ENCODE results near the gene RABL3.
"Not testable (repeated sequence)": the region's sequence is repeated elsewhere in the genome, so short reads cannot be mapped to it uniquely, and the experiment has no call there.

RABL3 gene

DNA sequence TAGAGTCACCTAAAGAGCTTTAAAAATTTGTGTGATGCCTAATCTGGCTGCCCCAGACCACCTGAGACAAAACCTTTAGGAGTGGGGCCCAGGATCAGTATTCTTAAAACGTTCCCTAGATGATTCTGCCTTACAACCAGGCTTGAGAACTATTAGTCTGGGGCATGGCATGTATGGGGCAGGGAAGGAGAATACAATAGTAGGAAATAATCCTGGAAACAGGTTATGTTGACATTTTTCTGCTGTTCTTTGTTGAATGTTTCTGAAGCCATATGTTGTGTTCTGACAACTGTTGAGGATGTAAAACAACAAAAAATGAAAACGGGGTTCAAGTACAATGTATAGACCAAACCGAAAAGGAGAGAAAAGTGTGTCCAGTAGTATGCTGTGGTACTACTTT, 3.1 kb upstream of the RABL3 start:
- no peak overlapping the region for H3K4me3 ChIP-seq (ENCODE audit: low read depth, low read length)

DNA sequence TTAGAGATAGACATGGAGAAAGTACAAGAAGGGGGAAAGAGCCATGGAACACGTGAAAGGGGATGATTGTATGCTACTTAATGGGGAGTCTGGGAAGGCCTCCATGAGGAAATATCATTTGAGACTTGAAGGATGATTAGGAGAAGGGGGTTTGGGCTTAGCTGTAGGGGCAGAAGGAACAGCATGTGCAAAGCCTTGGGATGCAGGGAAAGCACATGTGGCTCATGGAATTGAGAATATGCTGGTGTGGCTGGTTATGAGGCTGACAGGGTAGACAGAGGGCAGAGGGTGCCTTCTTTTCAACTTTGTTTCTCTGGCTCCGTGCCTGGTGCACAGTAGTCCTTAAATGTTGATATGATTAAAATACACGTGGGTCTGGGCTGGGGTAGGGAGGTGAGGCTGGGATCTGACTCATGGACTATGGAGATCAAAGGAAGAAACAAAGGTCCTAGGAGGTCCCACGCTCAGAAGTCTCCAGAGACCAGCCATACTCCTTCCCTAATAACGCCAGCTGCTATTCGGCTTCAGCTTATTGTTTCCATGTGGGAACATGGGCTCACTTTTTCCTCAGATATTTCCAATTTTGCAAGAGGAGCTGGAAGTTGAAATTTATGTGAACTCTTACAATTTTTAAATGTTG, 1.4 kb upstream of the RABL3 start:
- peak overlapping the region; percentile 84 for H3K4me3 ChIP-seq (ENCODE audit: low read depth, low read length)

DNA sequence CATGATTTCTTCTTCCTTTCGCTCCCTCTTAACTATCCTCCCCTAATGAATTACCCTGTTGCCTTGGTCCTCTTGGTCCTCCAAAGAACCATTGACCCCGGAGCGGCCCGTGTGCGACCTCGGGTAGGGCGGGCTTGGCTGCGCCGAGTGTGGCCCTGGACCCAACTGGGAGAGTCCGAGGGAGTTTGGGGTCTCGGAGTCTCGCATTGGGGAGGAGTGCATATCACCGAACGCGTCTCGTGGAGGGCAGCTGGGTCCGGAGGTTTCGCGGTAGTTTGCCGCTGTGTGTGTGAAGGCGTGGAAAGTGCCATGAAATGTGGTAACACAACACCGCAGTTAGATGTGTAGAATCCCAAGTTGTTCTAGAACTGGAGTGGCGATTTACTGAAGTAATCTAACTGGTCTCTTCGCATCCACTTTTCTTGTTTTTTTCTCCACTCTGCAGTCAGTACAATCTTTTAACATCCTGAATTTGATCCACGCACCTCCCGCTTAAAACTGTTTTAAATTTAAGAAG, 591 bp upstream of the RABL3 start:
- peak overlapping the region; percentile 84 for H3K4me3 ChIP-seq (ENCODE audit: low read depth, low read length)

DNA sequence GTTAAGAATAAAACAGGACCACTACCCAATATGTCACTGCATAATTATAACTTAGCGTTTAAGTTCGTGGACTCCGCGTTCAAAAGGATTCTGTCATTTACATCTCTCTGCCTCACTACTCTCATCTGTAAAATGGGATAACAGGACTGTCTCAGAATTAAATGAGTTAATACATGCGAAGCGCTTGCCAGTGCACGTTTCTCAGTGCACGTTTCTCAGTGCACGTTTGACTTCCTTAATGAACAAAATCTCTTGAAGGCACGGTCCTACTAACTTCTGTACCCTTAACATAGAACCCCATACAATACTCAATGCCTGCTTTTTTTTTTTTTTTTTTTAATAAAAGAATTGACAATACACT, 499 bp downstream of the RABL3 start:
- peak overlapping the region; percentile 84 for H3K4me3 ChIP-seq (ENCODE audit: low read depth, low read length)

DNA sequence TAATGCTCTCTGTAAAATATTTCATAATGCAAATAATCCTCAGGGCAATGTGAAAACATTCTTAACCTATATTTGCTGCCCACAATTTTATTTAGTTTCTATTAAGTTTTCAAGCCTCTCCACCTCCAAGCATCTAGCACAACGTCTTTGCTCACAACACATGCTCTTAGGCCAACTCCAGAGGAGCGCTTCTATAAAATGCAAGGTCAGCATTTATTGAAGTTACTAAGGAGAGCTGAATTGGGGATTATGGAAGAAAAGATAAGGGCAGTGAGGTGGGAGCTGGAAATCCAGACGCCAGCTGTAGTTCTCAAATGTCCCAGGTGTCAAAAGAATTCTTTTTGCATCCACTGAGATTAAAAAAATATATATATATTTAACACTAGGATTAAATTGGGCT, 996 bp downstream of the RABL3 start:
- peak overlapping the region; percentile 84 for H3K4me3 ChIP-seq (ENCODE audit: low read depth, low read length)

DNA sequence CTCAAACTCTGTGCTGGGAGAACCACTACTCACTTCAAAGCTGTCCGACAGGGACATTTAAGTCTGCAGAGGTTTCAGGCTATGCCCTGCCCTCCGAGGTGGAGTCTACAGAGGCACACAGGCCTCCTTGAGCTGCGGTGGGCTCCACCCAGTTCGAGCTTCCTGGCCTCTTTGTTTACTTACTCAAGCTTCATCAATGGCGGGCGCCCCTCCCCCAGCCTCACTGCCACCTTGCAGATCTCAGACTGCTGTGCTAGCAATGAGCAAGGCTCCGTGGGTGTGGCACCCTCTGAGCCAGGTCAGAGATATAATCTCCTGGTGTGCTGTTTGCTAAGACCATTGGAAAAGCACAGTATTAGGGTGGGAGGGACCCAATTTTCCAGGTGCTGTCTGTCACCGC, 4.3 kb downstream of the RABL3 start:
- not testable (repeated sequence) for H3K4me3 ChIP-seq (ENCODE audit: low read depth, low read length)

DNA sequence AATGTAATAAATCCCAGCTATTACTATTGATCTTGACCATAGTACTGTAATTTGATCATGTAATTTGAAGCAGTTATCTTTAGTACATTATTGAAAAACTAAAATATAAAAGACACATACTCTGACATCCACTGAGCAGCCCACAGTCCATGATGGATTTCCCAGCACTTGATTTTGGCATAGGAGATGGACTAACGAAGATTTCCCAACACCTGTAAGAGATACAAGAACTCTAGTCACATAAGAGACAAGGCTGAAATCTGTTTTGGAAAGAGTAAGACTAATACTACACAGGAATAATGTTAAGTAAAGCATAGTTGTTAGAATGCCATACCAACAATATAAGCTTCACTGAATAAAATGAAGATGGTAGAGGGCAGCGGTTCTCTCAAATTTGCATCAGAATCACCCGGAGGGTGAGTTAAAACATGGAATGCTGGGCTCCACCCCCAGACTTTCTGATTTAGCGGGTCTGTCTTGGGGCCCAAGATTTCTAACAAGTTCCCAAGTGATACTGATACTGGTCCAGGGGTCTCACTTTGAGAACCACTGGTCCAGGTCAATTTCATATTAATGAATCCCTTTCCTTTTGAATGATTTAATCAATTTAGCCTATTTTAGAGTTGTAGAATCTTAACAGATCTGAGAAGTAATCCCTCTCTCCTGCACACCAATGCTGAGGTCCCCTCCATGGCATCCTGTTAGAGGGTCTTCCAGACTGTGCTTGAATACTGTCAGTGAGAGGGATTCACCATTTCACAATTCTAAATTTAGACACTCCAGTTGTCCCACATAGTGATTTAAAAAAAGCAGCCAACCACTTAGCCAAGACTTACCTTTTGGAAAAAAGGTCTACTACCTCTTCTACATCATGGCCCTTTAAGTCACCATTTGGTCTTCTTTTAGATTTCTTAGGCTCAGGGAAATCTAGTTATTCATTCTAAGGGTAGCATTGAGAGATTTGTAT, 11.5 kb downstream of the RABL3 start:
- H3K4me3 ChIP-seq (ENCODE audit: low read depth, low read length), result no peak overlapping the region

DNA sequence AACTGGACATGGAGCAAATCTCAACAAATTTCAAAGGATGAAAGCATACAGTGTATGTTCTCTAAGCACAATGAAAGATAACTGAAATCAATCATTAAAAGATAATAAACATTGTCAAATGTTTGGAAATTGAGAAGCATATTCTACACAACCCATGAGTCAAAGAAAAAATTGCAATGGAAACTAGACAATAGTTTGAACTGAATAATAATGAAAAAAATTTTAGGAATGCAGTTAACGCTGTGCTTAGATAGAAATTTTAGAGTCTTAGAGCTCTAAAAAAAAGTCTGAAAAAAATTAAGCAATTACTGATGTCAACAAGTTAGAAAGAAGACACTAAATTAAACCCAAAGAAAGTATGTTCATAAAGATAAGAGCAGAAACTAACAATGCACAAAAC, 15.5 kb downstream of the RABL3 start:
- H3K4me3 ChIP-seq (ENCODE audit: low read depth, low read length), result no peak overlapping the region

DNA sequence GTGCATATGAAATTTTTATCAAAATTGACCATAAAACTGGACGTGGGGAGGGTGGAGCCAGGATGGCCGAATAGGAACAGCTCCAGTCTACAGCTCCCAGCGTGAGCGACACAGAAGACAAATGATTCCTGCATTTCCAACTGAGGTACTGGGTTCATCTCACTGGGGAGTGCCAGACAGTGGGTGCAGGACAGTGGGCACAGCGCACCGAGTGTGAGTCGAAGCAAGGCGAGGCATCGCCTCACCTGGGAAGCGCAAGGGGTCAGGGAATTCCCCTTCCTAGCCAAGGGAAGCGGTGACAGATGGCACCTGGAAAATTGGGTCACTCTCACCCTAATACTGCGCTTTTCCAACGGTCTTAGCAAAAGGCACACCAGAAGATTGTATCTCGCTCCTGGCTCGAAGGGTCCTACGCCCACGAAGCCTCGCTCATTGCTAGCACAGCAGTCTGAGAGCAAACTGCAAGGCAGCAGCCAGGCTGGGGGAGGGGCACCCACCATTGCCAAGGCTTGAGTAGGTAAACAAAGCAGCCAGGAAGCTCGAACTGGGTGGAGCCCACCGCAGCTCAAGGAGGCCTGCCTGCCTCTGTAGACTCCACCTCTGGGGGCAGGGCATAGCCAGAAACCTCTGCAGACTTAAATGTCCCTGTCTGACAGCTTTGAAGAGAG, 23.0 kb downstream of the RABL3 start:
- H3K4me3 ChIP-seq (ENCODE audit: low read depth, low read length), result peak overlapping the region; percentile 34

DNA sequence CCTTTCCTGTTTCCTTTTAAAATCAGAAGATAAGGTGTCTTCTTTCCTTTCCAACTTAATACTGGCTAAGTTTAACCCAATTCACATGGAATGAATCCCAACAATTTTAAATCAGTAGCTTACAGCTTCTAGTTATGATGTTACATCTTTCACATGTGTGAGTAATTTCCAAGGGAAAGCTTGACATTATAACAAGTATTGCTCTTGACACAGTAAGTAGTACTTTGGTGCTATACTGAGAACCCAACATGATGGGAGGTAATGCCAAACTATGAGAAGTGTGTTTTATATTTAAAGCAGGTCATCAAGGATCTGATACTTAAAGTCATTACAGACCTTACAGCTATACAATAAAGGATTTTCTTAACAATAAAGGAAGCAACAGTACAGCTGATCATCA, 29.1 kb downstream of the RABL3 start:
- no peak overlapping the region for H3K4me3 ChIP-seq (ENCODE audit: low read depth, low read length)

DNA sequence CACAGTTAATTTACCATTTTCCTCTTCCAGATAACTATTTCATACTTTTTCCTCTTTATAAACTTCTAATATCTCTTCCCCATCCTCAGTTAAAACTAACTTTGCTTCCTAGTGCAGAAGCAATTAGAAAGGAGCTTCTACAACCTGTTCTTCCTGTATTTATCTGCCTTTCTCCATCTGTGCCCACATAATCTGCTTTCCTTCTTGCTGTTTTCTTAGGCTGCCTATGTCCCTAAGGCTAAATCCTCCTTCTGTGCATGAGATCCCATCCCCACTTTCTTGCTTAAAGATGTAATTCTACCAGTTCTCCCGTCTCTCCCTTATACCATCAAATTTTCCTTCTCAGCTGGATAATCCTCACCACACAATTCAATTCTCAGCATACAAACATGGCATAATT, 31.9 kb downstream of the RABL3 start:
- H3K4me3 ChIP-seq (ENCODE audit: low read depth, low read length), result no peak overlapping the region

DNA sequence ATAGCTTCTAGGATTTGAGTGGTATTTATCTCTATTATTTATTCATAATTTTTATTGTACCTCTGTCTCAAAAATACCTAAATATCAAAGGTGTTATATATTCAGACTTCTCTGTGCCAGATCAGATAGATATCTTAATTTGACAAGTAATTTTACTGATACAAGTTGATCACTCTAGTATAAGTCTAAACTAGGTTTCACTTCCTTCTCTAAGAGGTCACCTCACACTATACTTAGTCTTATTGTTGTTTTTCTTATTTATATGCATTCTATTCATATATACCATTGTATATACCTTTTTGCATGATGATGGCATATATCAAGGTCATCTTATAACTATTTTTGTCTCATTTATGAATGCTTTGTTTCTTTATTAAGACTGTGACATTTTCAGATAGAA, 33.9 kb downstream of the RABL3 start:
- H3K4me3 ChIP-seq (ENCODE audit: low read depth, low read length), result no peak overlapping the region

DNA sequence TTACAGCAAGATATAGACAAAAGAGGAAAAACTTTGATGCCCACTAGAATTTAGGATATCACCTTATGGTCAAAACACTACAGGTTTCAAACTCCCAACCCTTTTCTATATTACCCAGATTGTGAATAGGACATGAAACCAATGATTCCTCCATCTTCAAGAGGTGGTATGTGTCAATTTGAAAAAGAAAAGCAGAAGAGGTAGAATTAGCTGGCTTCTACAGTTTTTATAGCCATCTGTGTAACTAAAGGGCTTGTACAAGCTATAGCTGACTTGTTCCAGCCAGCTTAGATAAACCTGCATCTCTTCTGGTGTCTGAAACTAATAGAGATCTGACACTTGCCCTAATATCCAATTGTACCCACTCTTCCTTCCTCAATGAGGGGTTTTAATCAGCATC, 35.4 kb downstream of the RABL3 start:
- H3K4me3 ChIP-seq (ENCODE audit: low read depth, low read length), result no peak overlapping the region

DNA sequence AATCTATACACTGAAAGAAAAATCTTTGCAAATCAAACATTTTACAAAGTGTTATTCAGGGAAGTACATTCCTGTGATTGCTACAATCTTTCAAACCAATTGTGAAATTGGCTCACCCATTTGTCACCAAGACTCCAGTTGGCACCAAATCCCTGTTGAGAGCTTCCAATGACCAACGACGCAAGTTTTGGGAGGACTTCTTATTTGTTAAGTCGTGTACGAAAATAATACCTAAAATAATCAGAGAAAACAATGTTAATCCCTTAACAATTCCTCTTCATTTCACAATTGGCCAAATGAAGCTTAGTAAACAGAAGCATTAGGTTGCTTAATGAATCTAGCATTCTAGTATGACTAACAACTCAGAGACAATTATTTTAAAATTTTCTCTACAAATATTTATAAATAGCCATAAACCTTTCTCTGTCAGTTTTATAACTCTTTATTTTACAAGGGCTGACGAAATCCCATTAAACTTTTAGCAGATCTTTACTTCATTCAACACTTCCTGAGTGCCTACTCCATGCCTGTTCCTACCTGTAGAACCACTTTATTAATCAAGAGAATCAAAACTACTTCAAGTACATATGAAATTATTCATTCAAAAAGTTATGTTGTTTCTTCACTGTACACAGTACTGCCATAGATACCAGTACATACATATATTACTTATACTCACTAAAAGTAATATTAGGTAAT, 36.3 kb downstream of the RABL3 start:
- H3K4me3 ChIP-seq (ENCODE audit: low read depth, low read length), result no peak overlapping the region

DNA sequence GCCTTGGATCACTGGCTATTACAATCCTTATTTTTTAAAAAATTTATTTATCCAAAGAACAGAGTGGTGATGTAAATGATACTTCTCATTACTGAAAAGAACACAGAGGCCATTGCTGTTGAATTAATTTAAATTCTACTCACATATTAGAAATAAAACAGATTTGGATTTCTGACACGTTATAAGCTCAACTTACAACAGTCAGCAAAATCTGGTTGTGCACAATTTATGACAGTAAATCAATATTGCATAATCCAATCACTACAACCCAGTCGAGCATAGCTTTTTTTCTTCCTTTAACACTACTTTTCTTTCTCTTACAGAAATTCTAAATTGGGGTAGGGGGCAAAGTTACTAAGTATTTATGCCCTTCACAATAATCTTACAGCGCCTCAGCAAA, 43.0 kb downstream of the RABL3 start:
- no peak overlapping the region for H3K4me3 ChIP-seq (ENCODE audit: low read depth, low read length)

DNA sequence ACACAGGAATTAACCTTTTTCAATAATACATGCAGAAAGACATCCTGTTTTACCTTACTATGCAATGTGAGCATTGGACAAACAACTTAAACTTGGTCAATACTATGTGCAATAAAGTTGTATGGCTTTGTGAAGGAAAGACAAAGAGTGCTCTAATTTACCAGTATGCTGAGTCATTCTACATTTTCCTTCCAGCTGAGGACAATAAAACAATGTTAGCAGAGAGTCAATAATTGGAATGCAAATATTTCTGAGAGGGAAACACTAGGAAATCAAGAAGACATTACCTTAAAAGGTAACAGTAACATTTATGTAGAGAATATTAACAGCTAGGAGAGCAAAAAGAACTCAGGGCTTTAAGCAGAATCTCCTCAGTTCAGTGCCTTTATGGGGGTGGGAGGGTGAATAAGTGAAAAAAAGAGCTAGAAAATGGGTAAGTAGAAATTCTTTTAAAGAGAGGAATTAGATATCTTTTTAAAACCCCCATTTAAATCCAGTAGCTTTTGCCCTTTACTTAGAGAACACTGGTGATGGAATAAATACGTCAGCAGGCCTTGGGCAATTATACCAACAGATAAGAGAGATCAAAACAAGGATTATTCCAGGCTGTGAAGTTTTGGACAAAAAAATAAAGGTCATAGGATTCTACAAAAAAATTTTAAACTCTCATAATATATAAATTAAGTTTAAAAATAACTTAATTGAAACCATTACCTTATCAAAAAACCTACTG, 48.7 kb downstream of the RABL3 start:
- no peak overlapping the region for H3K4me3 ChIP-seq (ENCODE audit: low read depth, low read length)

DNA sequence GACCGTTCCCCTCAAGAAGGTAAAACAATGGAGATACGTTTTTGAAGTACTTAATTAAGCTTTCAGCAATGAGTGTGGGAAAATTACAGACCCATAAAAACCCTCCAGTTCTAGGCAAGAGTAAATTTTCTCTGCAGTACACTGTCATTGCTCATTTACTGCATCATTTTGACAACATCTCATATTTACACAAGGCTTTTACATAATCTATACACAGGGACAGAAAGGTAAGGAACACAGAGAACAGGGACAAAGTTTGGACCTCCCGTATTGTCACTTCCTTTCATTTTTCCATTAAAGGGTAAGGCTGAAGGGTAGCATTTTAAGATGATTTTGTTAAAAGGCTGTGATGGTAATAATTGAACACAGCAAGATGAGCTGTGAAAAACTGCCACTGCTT, 52.9 kb downstream of the RABL3 start:
- no peak overlapping the region for H3K4me3 ChIP-seq (ENCODE audit: low read depth, low read length)

DNA sequence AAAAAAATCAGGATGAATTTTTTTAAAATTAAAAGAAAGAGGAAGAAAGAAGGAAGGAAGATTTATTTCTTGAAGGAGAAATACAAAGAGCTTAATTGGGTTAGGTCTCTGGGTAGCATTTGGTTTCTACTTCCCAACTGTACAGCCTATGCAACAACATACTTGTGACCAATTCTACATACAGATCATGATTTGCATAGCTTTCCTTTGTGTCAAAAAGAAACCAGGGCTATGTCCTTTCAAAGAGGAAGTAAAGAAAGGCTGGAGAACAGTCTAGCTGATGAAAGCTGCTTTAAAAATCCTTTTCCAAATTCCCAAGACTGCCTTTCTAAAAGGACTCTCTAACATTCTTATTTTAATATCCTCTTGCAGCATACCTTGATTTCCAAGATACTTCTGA, 54.2 kb downstream of the RABL3 start:
- H3K4me3 ChIP-seq (ENCODE audit: low read depth, low read length), result no peak overlapping the region

DNA sequence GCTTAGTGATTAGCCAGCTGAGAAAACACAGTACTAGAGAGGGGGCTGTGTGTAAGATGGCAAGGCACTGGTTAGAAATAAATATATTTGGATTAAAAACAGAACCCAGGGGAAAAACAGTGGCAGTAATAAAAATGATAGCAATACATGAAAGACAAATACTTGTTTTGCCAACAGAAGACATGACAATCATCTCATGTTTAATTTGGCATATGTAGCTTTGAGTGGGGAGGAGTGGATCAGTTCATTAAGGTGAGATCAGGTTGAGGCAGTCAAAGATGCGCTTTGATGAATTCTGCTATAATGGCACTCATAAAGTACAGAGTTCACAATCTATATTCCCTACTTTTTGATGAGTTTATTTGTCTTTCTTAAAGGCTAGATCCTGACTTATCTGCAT, 56.9 kb downstream of the RABL3 start:
- no peak overlapping the region for H3K4me3 ChIP-seq (ENCODE audit: low read depth, low read length)

DNA sequence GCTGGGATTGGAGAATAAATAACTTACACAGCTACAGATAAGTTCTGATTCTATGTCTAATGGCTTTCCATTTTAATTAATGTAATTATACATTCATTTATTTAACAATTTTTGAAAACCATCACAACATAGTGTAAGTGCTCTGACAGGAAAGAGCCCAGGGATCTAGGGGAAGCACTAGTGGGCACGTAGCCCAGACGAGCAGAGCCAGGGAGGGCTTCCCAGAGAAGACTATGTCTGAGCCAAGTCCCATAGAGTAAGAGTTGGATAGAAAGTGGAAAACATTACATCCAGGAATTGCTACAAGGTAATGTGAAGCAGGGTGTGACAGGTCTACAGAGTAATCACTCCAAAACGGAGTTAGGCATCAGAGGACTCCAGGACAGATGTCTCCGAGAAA, 57.4 kb downstream of the RABL3 start:
- no peak overlapping the region for H3K4me3 ChIP-seq (ENCODE audit: low read depth, low read length)
